Measurements from ENCODE around the gene SPATA3. TPM values are rescaled to one million over a fixed set of nuclear protein-coding genes. Genes with fewer than 3 reads are reported as not detected.

SPATA3 gene
- total and polyA plus RNA-seq, 2 experiments from 2014 or later, result not detected

DNA sequence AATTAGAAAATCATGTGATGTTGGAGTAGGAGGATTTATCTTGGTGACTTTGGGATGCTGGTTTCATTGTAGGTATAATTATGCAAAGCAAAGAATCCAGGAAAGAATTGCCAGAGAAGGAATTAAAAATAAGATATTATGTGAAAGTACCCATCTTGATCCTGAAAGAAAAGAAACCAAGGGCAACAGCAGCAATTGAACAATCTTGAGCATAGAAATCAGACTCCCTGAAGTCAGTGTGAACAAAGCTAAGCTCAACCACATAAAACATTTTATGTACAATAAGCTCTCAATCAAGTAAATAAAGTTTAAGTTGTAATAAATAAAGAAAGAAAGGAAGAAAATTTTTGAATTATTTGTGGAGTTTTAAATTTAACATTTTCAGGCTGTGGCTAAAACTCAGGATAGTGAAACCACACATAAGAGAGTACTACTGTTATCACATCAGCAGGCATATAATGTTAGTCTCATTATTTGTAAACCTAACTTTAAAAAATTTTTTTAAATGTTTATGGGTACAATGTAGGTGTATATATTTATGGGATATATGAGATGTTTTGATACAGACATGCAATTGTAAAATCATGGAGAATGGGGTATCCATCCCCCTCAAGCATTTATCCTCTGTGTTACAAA lies 38.0 kb upstream of the SPATA3 start:
- no peaks in the 10 kb centered on the region for H3K36me3 ChIP-seq (replicated peaks; ENCODE audit: insufficient read depth, low read depth)
- H3K27ac ChIP-seq, result no peak overlapping the region
- no peaks in the 10 kb centered on the region for H4K20me1 ChIP-seq (ENCODE audit: insufficient read depth, poor library complexity, severe bottlenecking)
- H3K4me2 ChIP-seq, result peak overlapping the region; percentile 88
- peaks cover 4% of the 10 kb centered on the region for H3K4me1 ChIP-seq (ENCODE audit: insufficient read depth)
- H3K9me2 ChIP-seq (replicated peaks; ENCODE audit: insufficient read depth), result no peaks in the 10 kb centered on the region
- no peaks in the 10 kb centered on the region for H3K27me3 ChIP-seq
- H3K79me2 ChIP-seq, result no peaks in the 10 kb centered on the region
- peak overlapping the region; percentile 68 for H2AFZ ChIP-seq
- no peaks in the 10 kb centered on the region for H3K9me3 ChIP-seq (ENCODE audit: low read depth)
- no peak for DNase-seq (ENCODE audit: low spot score)
- H3K4me3 ChIP-seq, result peak overlapping the region; percentile 29
- no peak for TF ChIP-seq CTCF (IDR thresholded peaks at IDR 0.05; ENCODE audit: poor library complexity)

DNA sequence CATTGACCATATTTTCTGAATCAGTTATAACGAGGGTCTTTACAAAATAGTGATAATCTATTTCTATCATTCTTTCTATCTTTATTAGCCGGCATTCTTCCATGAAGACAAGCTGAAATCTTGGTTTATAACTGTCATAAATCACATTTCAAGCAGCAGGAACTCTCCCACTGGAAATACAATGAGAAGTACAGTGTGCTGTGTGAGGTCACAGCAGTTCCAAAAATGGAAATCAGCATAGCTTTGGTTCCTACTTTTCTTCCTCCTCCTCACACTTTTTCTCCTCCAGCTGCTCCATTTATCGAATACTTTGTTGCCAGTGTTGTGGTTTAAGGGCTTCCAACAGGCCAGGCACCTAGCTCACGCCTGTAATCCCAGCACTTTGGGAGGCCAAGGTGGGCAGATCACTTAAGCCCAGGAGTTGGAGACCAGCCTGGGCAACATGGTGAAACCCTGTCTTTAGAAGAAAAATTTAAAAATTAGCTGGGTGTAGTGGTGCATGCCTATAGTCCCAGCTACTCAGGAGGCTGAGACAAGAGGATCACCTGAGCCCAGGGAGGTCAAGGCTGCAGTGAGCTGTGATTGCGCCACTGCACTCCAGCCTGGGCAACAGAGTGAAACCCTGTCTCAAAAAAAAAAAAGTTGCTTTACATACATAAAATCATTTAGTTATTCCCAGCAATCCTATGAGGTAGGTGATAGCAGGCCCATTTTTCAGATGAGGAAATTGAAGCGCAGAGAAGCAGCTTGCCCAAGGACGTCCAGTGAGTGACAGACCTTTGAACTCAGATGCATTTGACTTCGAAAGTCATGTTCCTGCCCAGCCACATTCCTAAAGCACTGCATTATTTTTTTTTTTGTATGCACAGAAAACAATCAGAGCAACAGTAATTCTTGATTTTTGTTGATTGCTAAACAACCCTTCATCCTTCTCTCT lies 36.8 kb upstream of the SPATA3 start:
- H2AFZ ChIP-seq, result no peak overlapping the region
- H3K9me3 ChIP-seq (ENCODE audit: low read depth), result no peaks in the 10 kb centered on the region
- TF ChIP-seq EZH2 (IDR thresholded peaks at IDR 0.05; ENCODE audit: borderline replicate concordance) (no peak), EZH2phosphoT487 (IDR thresholded peaks at IDR 0.05; ENCODE audit: low read depth, severe bottlenecking, unreplicated experiment) (no peak), CTCF (IDR thresholded peaks at IDR 0.05; ENCODE audit: poor library complexity) (no peak)
- no peak overlapping the region for H3K4me3 ChIP-seq
- no peaks in the 10 kb centered on the region for H3K79me2 ChIP-seq
- H3K4me1 ChIP-seq (ENCODE audit: insufficient read depth), result peaks cover 4% of the 10 kb centered on the region
- H3K4me2 ChIP-seq, result no peak overlapping the region
- no peaks in the 10 kb centered on the region for H3K9me2 ChIP-seq (replicated peaks; ENCODE audit: insufficient read depth)
- H3K27me3 ChIP-seq, result no peaks in the 10 kb centered on the region
- DNase-seq (ENCODE audit: low spot score), result no peak
- H4K20me1 ChIP-seq (ENCODE audit: insufficient read depth, poor library complexity, severe bottlenecking), result no peaks in the 10 kb centered on the region
- no peak overlapping the region for H3K27ac ChIP-seq
- WGBS (ENCODE audit: low lambda C conversion rate, missing lambda C conversion rate), result 76% methylated on average over 7 of the region's 8 CpGs
- H3K36me3 ChIP-seq (replicated peaks; ENCODE audit: insufficient read depth, low read depth), result no peaks in the 10 kb centered on the region

DNA sequence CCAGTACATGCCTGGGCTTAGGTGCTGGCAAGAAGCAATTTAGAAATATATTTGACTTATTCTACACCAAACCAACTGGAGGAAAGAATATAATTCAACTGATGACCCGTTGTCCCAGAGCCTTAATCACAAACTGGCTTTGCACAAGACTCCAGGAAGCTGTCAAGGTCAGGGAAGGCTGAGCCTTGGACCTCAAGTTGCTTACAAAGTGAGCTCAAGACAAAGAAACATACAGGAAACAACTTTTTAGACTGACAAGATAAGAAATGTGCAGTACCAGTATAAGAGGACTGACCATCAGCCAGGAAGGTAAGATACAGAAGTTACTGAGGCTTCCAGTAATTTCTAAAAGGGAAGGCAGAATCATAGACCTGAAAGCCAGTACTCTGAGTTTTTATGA lies 35.9 kb upstream of the SPATA3 start:
- Histone ChIP-seq H3K27me3 (no peaks in the 10 kb centered on the region), H2AFZ (no peak overlapping the region), H3K36me3 (replicated peaks; ENCODE audit: insufficient read depth, low read depth) (no peaks in the 10 kb centered on the region), H3K4me3 (no peak overlapping the region), H4K20me1 (ENCODE audit: insufficient read depth, poor library complexity, severe bottlenecking) (no peaks in the 10 kb centered on the region), H3K79me2 (no peaks in the 10 kb centered on the region), H3K9me3 (ENCODE audit: low read depth) (no peaks in the 10 kb centered on the region), H3K9me2 (replicated peaks; ENCODE audit: insufficient read depth) (no peaks in the 10 kb centered on the region), H3K4me1 (ENCODE audit: insufficient read depth) (peaks cover 4% of the 10 kb centered on the region), H3K4me2 (no peak overlapping the region), H3K27ac (peak overlapping the region; percentile 19)
- no peak for DNase-seq (ENCODE audit: low spot score)
- no peak for TF ChIP-seq EZH2phosphoT487 (IDR thresholded peaks at IDR 0.05; ENCODE audit: low read depth, severe bottlenecking, unreplicated experiment)
- TF ChIP-seq CTCF (IDR thresholded peaks at IDR 0.05; ENCODE audit: poor library complexity), result no peak
- TF ChIP-seq EZH2 (IDR thresholded peaks at IDR 0.05; ENCODE audit: borderline replicate concordance), result no peak
- WGBS (ENCODE audit: low lambda C conversion rate, missing lambda C conversion rate), result 69% methylated on average over 1 of the region's 1 CpG

All from hepatocyte (in vitro differentiated cells).